ENCODE results near the gene OBI1. TPM values are rescaled to one million over a fixed set of nuclear protein-coding genes. Genes with fewer than 3 reads are reported as not detected.
"Not testable (repeated sequence)": the region's sequence is repeated elsewhere in the genome, so short reads cannot be mapped to it uniquely, and the experiment has no call there.

OBI1 gene
- total and polyA plus RNA-seq, 2 donors (not counting 1 experiment from before 2014, with no cell fraction given): 10.2 to 11.4 TPM

- no peaks in the 10 kb centered on the region for H4K20me1 ChIP-seq (ENCODE audit: control insufficient read depth, extremely low read depth, insufficient read depth, low read length)
Measured at GRCh38 chr13:78650717-78651083, 8.3 kb downstream of the OBI1 start.

GRCh38 chr13:78649997-78650716 lies 8.8 kb downstream of the OBI1 start:
- Histone ChIP-seq H3K9ac (ENCODE audit: insufficient read depth, low read length) (no peak overlapping the region), H3K4me1 (ENCODE audit: control insufficient read depth, extremely low read depth, insufficient read depth, low read length) (no peaks in the 10 kb centered on the region), H3K4me3 (replicated peaks in 1 of 4; ENCODE audit: control extremely low read depth in 1 of 4, insufficient read depth in 1 of 4, low read depth in 3 of 4, low read length in 4 of 4) (no peak overlapping the region), H3K4me2 (ENCODE audit: extremely low read depth, insufficient read depth, low read length) (no peak overlapping the region), H3K27ac (ENCODE audit: insufficient read depth, low read length) (no peak overlapping the region), H3K79me2 (ENCODE audit: control insufficient read depth, insufficient read depth, low read length) (peaks cover 62% of the 10 kb centered on the region), H3K9me3 (ENCODE audit: control insufficient read depth, insufficient read depth, low read depth, low read length) (no peaks in the 10 kb centered on the region), H3K27me3 (ENCODE audit: control insufficient read depth, insufficient read depth, low read length) (no peaks in the 10 kb centered on the region), H3K36me3 (ENCODE audit: control insufficient read depth, insufficient read depth, low read length) (no peaks in the 10 kb centered on the region), H4K20me1 (ENCODE audit: control insufficient read depth, extremely low read depth, insufficient read depth, low read length) (no peaks in the 10 kb centered on the region), H2AFZ (ENCODE audit: low read length) (no peak overlapping the region)
- DNase-seq (ENCODE audit: low read depth in 2 of 2): no peak
- TF ChIP-seq EZH2 (IDR thresholded peaks at IDR 0.05; ENCODE audit: low read length, missing control alignments): no peak
- no peak for TF ChIP-seq CTCF (conservative IDR thresholded peaks at IDR 0.05 in 1 of 2, IDR thresholded peaks at IDR 0.05 in 1 of 2; ENCODE audit: low read depth in 1 of 2, low read length in 2 of 2)

More at GRCh38 chr13:78650717-78651083, 8.3 kb downstream of the OBI1 start:
- no peak overlapping the region for H3K27ac ChIP-seq (ENCODE audit: insufficient read depth, low read length)
- H3K9ac ChIP-seq (ENCODE audit: insufficient read depth, low read length): no peak overlapping the region
- no peaks in the 10 kb centered on the region for H3K4me1 ChIP-seq (ENCODE audit: control insufficient read depth, extremely low read depth, insufficient read depth, low read length)
- DNase-seq (ENCODE audit: low read depth in 2 of 2): no peak
- no peak overlapping the region for H3K4me2 ChIP-seq (ENCODE audit: extremely low read depth, insufficient read depth, low read length)
- no peak overlapping the region for H3K4me3 ChIP-seq (replicated peaks in 1 of 4; ENCODE audit: control extremely low read depth in 1 of 4, insufficient read depth in 1 of 4, low read depth in 3 of 4, low read length in 4 of 4)
- H2AFZ ChIP-seq (ENCODE audit: low read length): no peak overlapping the region
- no peaks in the 10 kb centered on the region for H3K9me3 ChIP-seq (ENCODE audit: control insufficient read depth, insufficient read depth, low read depth, low read length)
- H3K36me3 ChIP-seq (ENCODE audit: control insufficient read depth, insufficient read depth, low read length): no peaks in the 10 kb centered on the region
- H3K27me3 ChIP-seq (ENCODE audit: control insufficient read depth, insufficient read depth, low read length): no peaks in the 10 kb centered on the region
- H3K79me2 ChIP-seq (ENCODE audit: control insufficient read depth, insufficient read depth, low read length): peaks cover 67% of the 10 kb centered on the region
- TF ChIP-seq CTCF (conservative IDR thresholded peaks at IDR 0.05 in 1 of 2, IDR thresholded peaks at IDR 0.05 in 1 of 2; ENCODE audit: low read depth in 1 of 2, low read length in 2 of 2) (no peak), EZH2 (IDR thresholded peaks at IDR 0.05; ENCODE audit: low read length, missing control alignments) (no peak)

- not testable (repeated sequence) for DNase-seq (ENCODE audit: low read depth in 2 of 2); H3K9me3 ChIP-seq (ENCODE audit: control insufficient read depth, insufficient read depth, low read depth, low read length); H3K36me3 ChIP-seq (ENCODE audit: control insufficient read depth, insufficient read depth, low read length); H3K27me3 ChIP-seq (ENCODE audit: control insufficient read depth, insufficient read depth, low read length); H3K9ac ChIP-seq (ENCODE audit: insufficient read depth, low read length); H4K20me1 ChIP-seq (ENCODE audit: control insufficient read depth, extremely low read depth, insufficient read depth, low read length); H2AFZ ChIP-seq (ENCODE audit: low read length); H3K4me2 ChIP-seq (ENCODE audit: extremely low read depth, insufficient read depth, low read length); H3K27ac ChIP-seq (ENCODE audit: insufficient read depth, low read length); H3K4me3 ChIP-seq (replicated peaks in 1 of 4; ENCODE audit: control extremely low read depth in 1 of 4, insufficient read depth in 1 of 4, low read depth in 3 of 4, low read length in 4 of 4); H3K4me1 ChIP-seq (ENCODE audit: control insufficient read depth, extremely low read depth, insufficient read depth, low read length)
- peaks cover 39% of the 10 kb centered on the region for H3K79me2 ChIP-seq (ENCODE audit: control insufficient read depth, insufficient read depth, low read length)
Measured at GRCh38 chr13:78647109-78647678, 11.8 kb downstream of the OBI1 start.
